GM23338 (cell line): ENCODE measurements around the gene PKP2. TPM values are rescaled to one million over a fixed set of nuclear protein-coding genes. Genes with fewer than 3 reads are reported as not detected.

Experiments used
- ATAC-seq: fragments of 200-7000 bp; cut with Tn5 transposase; 3 replicates; pipeline ENCODE4 v1.9.1; 2020
- DNase-seq: peaks from one replicate; pipeline ENCODE4 v3.0.0-alpha.2; 2015; ENCODE audit warnings: low spot score
- H2AFZ ChIP-seq: fragments of 200-600 bp; sonication (generic); 2 replicates; pipeline ENCODE4 v1.8.0; 2016; ENCODE audit warnings: antibody characterized with exemption, mild to moderate bottlenecking, moderate library complexity
- H3F3A ChIP-seq: fragments of 200-600 bp; sonication (generic); replicated peaks from 2 replicates; pipeline ENCODE4 v1.8.0; 2017; ENCODE audit warnings: antibody characterized with exemption, mixed run types, low read depth
- H3K27ac ChIP-seq: fragments of 200-600 bp; sonication (generic); 2 replicates; pipeline ENCODE4 v1.6.1; 2016; ENCODE audit warnings: low read depth
- H3K27me3 ChIP-seq: fragments of 200-600 bp; sonication (generic); 2 replicates; pipeline ENCODE4 v1.8.0; 2016; ENCODE audit warnings: mild to moderate bottlenecking, mixed run types, moderate library complexity; ENCODE audit not compliant: insufficient read depth
- H3K36me3 ChIP-seq: fragments of 200-600 bp; sonication (generic); 2 replicates; pipeline ENCODE4 v1.8.0; 2016; ENCODE audit warnings: mild to moderate bottlenecking; ENCODE audit not compliant: insufficient read depth
- H3K4me1 ChIP-seq: fragments of 200-600 bp; sonication (generic); 2 replicates; pipeline ENCODE4 v1.8.0; 2016; ENCODE audit warnings: mild to moderate bottlenecking, moderate library complexity; ENCODE audit not compliant: insufficient read depth
- H3K4me2 ChIP-seq: fragments of 200-600 bp; sonication (generic); 2 replicates; pipeline ENCODE4 v1.7.1; 2017; ENCODE audit warnings: mixed run types
- H3K4me3 ChIP-seq: fragments of 200-600 bp; sonication (generic); 2 replicates; pipeline ENCODE4 v1.6.1; 2016; ENCODE audit warnings: mixed run types
- H3K79me2 ChIP-seq: fragments of 200-600 bp; sonication (generic); replicated peaks from 2 replicates; pipeline ENCODE4 v1.8.0; 2017; ENCODE audit warnings: mild to moderate bottlenecking; ENCODE audit not compliant: insufficient read depth
- H3K9me2 ChIP-seq: fragments of 200-600 bp; sonication (generic); 2 replicates; pipeline ENCODE4 v1.8.0; 2017; ENCODE audit not compliant: insufficient read depth
- H4K20me1 ChIP-seq: fragments of 200-600 bp; sonication (generic); replicated peaks from 2 replicates; pipeline ENCODE4 v1.8.0; 2017; ENCODE audit warnings: mild to moderate bottlenecking; ENCODE audit not compliant: insufficient read depth
- H3K27ac Mint-ChIP-seq: 2 replicates; pipeline ENCODE4 v1.8.0; 2020; ENCODE audit warnings: inconsistent platforms, mild to moderate bottlenecking, moderate library complexity, mixed read lengths
- H3K27me3 Mint-ChIP-seq: 3 replicates; pipeline ENCODE4 v1.8.0; 2022; ENCODE audit warnings: low read depth, mild to moderate bottlenecking, moderate library complexity, mixed read lengths, inconsistent platforms; ENCODE audit not compliant: insufficient read depth, poor library complexity
- H3K36me3 Mint-ChIP-seq: 3 replicates; pipeline ENCODE4 v1.8.0; 2021; ENCODE audit warnings: low read depth, mild to moderate bottlenecking, inconsistent platforms, moderate library complexity, mixed read lengths
- H3K4me1 Mint-ChIP-seq: 3 replicates; pipeline ENCODE4 v1.8.0; 2020; ENCODE audit warnings: mild to moderate bottlenecking, inconsistent platforms, mixed read lengths
- H3K4me3 Mint-ChIP-seq: 3 replicates; pipeline ENCODE4 v1.8.0; 2021; ENCODE audit warnings: moderate library complexity, mild to moderate bottlenecking, inconsistent platforms, mixed read lengths
- H3K9me3 Mint-ChIP-seq: 3 replicates; pipeline ENCODE4 v1.8.0; 2020; ENCODE audit warnings: moderate library complexity, mild to moderate bottlenecking, inconsistent platforms, mixed read lengths
- CREB1 ChIP-seq: fragments of 250-450 bp; sonication (Bioruptor Pico); IDR thresholded peaks from 2 replicates; pipeline ENCODE4 v1.5.0; 2020; ENCODE audit warnings: low read depth, mild to moderate bottlenecking, moderate library complexity
- CTCF ChIP-seq, 2 experiments: fragments of 200-600 bp in 1 of 2; sonication (generic) in 1 of 2; conservative IDR thresholded peaks; 2 replicates each; pipeline versions ENCODE4 v1.5.1 to v1.6.1; 2016 to 2017; ENCODE audit warnings: antibody characterized with exemption in 2 of 2, low read depth in 2 of 2, mild to moderate bottlenecking in 2 of 2, moderate library complexity in 1 of 2
- EZH2 ChIP-seq: fragments of 200-600 bp; sonication (generic); IDR thresholded peaks from one replicate; pipeline ENCODE4 v1.8.0; 2017; ENCODE audit warnings: antibody characterized with exemption, mild to moderate bottlenecking, low read depth; ENCODE audit not compliant: unreplicated experiment
- EZH2phosphoT487 ChIP-seq: fragments of 200-600 bp; sonication (generic); IDR thresholded peaks from one replicate; pipeline ENCODE4 v1.8.1; 2018; ENCODE audit warnings: antibody characterized with exemption; ENCODE audit not compliant: unreplicated experiment
- JUNB ChIP-seq: IDR thresholded peaks from one replicate; pipeline ENCODE4 v1.6.1; 2016; ENCODE audit warnings: antibody characterized with exemption; ENCODE audit not compliant: unreplicated experiment
- NANOG ChIP-seq: IDR thresholded peaks from 2 replicates; pipeline ENCODE4 v1.6.1; 2016; ENCODE audit warnings: antibody characterized with exemption, borderline replicate concordance
- POLR2AphosphoS5 ChIP-seq: IDR thresholded peaks from 2 replicates; pipeline ENCODE4 v1.6.1; 2016; ENCODE audit warnings: antibody characterized with exemption, low read depth
- REST ChIP-seq: IDR thresholded peaks from one replicate; pipeline ENCODE4 v1.6.1; 2018; ENCODE audit warnings: antibody characterized with exemption; ENCODE audit not compliant: unreplicated experiment
- STAT1 ChIP-seq: IDR thresholded peaks from one replicate; pipeline ENCODE4 v1.6.1; 2016; ENCODE audit warnings: antibody characterized with exemption; ENCODE audit not compliant: unreplicated experiment
- ZNF114 ChIP-seq: fragments of 250-450 bp; sonication (Bioruptor Pico); IDR thresholded peaks from 2 replicates; pipeline ENCODE4 v1.5.0; 2020; ENCODE audit warnings: mild to moderate bottlenecking, moderate library complexity
- ZNF331 ChIP-seq: fragments of 250-450 bp; sonication (Bioruptor Pico); IDR thresholded peaks from 2 replicates; pipeline ENCODE4 v1.5.0; 2020; ENCODE audit warnings: low read depth, mild to moderate bottlenecking, moderate library complexity
- ZNF462 ChIP-seq: fragments of 250-450 bp; sonication (Bioruptor Pico); IDR thresholded peaks from 2 replicates; pipeline ENCODE4 v1.5.0; 2020; ENCODE audit warnings: mild to moderate bottlenecking, moderate library complexity
- polyA plus RNA-seq: library from polyadenylated mRNA; unstranded; fragments of >200 nt; fragmentation: Nextera tagmentation; extraction: Ambion mirVana; gene quantifications from 2 replicates; pipeline ENCODE4 v1.2.1, GENCODE V29; 2016
- total RNA-seq: library from RNA; depleted of rRNA; stranded (reverse); fragments of >200 nt; shearing (Covaris generic); gene quantifications from 2 replicates; pipeline ENCODE4 v1.2.3, GENCODE V29; 2014
- TF ChIP-seq, protein P1 (sequence below): IDR thresholded peaks from 2 replicates; pipeline ENCODE4 v1.6.1; 2016; ENCODE audit warnings: antibody characterized with exemption

The PKP2 gene
- total and polyA plus RNA-seq, 2 experiments from 2014 or later, result 24.6 to 47.6 TPM

GRCh38 chr12:32828120-32828519 lies 68.5 kb downstream of the PKP2 start:
- Histone ChIP-seq H3K27ac (no peak overlapping the region), H3K36me3 (no peaks in the 10 kb centered on the region), H3K4me1 (no peaks in the 10 kb centered on the region), H3K9me2 (no peaks in the 10 kb centered on the region), H3F3A (no peaks in the 10 kb centered on the region), H3K4me3 (no peak overlapping the region), H2AFZ (no peak overlapping the region), H3K27me3 (no peaks in the 10 kb centered on the region), H4K20me1 (no peaks in the 10 kb centered on the region), H3K79me2 (no peaks in the 10 kb centered on the region), H3K4me2 (no peak overlapping the region)
- DNase-seq (no peak), ATAC-seq (no peak)
- Mint-ChIP-seq H3K27ac (peak overlapping the region; percentile 10), H3K36me3 (peaks cover 5% of the 10 kb centered on the region; the same call in 2 of the 3 replicates), H3K27me3 (no peaks in the 10 kb centered on the region), H3K4me1 (peaks cover 3% of the 10 kb centered on the region; the same call in 1 of the 3 replicates), H3K9me3 (no peaks in the 10 kb centered on the region), H3K4me3 (no peak overlapping the region)
- TF ChIP-seq POLR2AphosphoS5 (no peak), ZNF114 (CRISPR knock-in tag) (no peak), EZH2phosphoT487 (no peak), ZNF331 (CRISPR knock-in tag) (no peak), JUNB (no peak), CTCF (conservative IDR thresholded peaks at IDR 0.05; ENCODE audit: low read depth in 2 of 2) (no peak), REST (no peak), STAT1 (no peak), ZNF462 (no peak), NANOG (no peak), EZH2 (no peak), CREB1 (no peak)
- TF ChIP-seq, protein P1, sequence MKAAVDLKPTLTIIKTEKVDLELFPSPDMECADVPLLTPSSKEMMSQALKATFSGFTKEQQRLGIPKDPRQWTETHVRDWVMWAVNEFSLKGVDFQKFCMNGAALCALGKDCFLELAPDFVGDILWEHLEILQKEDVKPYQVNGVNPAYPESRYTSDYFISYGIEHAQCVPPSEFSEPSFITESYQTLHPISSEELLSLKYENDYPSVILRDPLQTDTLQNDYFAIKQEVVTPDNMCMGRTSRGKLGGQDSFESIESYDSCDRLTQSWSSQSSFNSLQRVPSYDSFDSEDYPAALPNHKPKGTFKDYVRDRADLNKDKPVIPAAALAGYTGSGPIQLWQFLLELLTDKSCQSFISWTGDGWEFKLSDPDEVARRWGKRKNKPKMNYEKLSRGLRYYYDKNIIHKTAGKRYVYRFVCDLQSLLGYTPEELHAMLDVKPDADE, result no peak
